ENCODE results near the gene PLS1.
A peak's percentile ranks its signal among the peaks of the same experiment; 100 is the strongest.
"Not testable (repeated sequence)": the region's sequence is repeated elsewhere in the genome, so short reads cannot be mapped to it uniquely, and the experiment has no call there.

PLS1 gene

GRCh38 chr3:142595581-142595950 is 627 bp upstream of the PLS1 start:
- DNase-seq (ENCODE audit: low spot score), result peak; percentile 89

GRCh38 chr3:142596726-142597088 is 514 bp downstream of the PLS1 start:
- DNase-seq (ENCODE audit: low spot score), result peak; percentile 55

- peak; percentile 13 for DNase-seq (ENCODE audit: low spot score)
These were observed 1.7 kb downstream of the PLS1 start for GRCh38 chr3:142597906-142598305.

- DNase-seq (ENCODE audit: low spot score), result no peak
These were observed 5.5 kb downstream of the PLS1 start for GRCh38 chr3:142601713-142602112.

GRCh38 chr3:142602619-142603385 is 6.6 kb downstream of the PLS1 start:
- no peak for DNase-seq (ENCODE audit: low spot score)

GRCh38 chr3:142603386-142603705 is 7.2 kb downstream of the PLS1 start:
- DNase-seq (ENCODE audit: low spot score), result not testable (repeated sequence)

GRCh38 chr3:142604940-142605339 is 8.7 kb downstream of the PLS1 start:
- no peak for DNase-seq (ENCODE audit: low spot score)

GRCh38 chr3:142608631-142609030 is 12.4 kb downstream of the PLS1 start:
- no peak for DNase-seq (ENCODE audit: low spot score)

GRCh38 chr3:142609136-142609535 is 12.9 kb downstream of the PLS1 start:
- DNase-seq (ENCODE audit: low spot score), result no peak

- no peak for DNase-seq (ENCODE audit: low spot score)
These were observed 15.0 kb downstream of the PLS1 start for GRCh38 chr3:142611206-142611605.

GRCh38 chr3:142613491-142613890 is 17.3 kb downstream of the PLS1 start:
- no peak for DNase-seq (ENCODE audit: low spot score)

- DNase-seq (ENCODE audit: low spot score), result no peak
These were observed 17.9 kb downstream of the PLS1 start for GRCh38 chr3:142614059-142614626.

GRCh38 chr3:142615171-142615570 is 19.0 kb downstream of the PLS1 start:
- no peak for DNase-seq (ENCODE audit: low spot score)

- peak; percentile 76 for DNase-seq (ENCODE audit: low spot score)
These were observed 22.8 kb downstream of the PLS1 start for GRCh38 chr3:142618917-142619461.

- no peak for DNase-seq (ENCODE audit: low spot score)
These were observed 26.2 kb downstream of the PLS1 start for GRCh38 chr3:142622405-142622804.

GRCh38 chr3:142623194-142623593 is 27.0 kb downstream of the PLS1 start:
- no peak for DNase-seq (ENCODE audit: low spot score)

- DNase-seq (ENCODE audit: low spot score), result no peak
These were observed 28.4 kb downstream of the PLS1 start for GRCh38 chr3:142624341-142625152.

GRCh38 chr3:142625153-142625440 is 28.9 kb downstream of the PLS1 start:
- no peak for DNase-seq (ENCODE audit: low spot score)

- no peak for DNase-seq (ENCODE audit: low spot score)
These were observed 30.8 kb downstream of the PLS1 start for GRCh38 chr3:142626971-142627370.

GRCh38 chr3:142628801-142629200 is 32.6 kb downstream of the PLS1 start:
- no peak for DNase-seq (ENCODE audit: low spot score)

GRCh38 chr3:142633073-142633472 is 36.9 kb downstream of the PLS1 start:
- no peak for DNase-seq (ENCODE audit: low spot score)

- DNase-seq (ENCODE audit: low spot score), result no peak
These were observed 39.9 kb downstream of the PLS1 start for GRCh38 chr3:142636050-142636449.

GRCh38 chr3:142636664-142637063 is 40.5 kb downstream of the PLS1 start:
- DNase-seq (ENCODE audit: low spot score), result no peak

Data from SW480 (cell line).